ENCODE measurements around the gene HPSE2. TPM values are rescaled to one million over a fixed set of nuclear protein-coding genes. Genes with fewer than 3 reads are reported as not detected.

Gene HPSE2
- total RNA-seq, 2 donors from 2014 or later: 0.34 TPM; not detected in 1

DNA sequence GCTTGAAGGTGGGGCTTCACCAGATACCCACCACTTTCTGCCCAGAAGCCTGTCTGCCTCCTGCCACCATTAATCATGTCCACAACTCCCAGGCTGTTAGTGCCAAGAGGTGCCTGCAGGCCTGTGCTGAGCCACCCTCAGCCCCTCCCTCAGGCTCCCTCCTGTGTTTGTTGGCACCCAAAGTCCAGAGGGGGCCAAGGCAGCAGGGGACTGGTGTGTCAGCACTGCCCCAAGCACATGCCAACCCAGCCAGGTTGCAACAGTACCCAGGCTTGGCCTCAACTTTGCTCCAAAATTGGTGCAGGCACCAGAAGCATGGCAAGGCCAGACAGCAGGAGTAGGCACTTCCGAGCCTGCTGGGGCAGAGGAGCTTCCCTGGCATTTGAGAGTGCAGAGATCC is 111.3 kb downstream of the HPSE2 start:
- Mint-ChIP-seq H3K27ac (no peak overlapping the region), H3K27me3 (no peaks in the 10 kb centered on the region), H3K4me1 (no peaks in the 10 kb centered on the region), H3K36me3 (ENCODE audit: low read depth) (no peaks in the 10 kb centered on the region), H3K4me3 (no peak overlapping the region)
- DNase-seq (no peak), ATAC-seq (no peak)
- H3K9me3 ChIP-seq (ENCODE audit: control insufficient read depth, low read length, poor library complexity, severe bottlenecking): no peaks in the 10 kb centered on the region

DNA sequence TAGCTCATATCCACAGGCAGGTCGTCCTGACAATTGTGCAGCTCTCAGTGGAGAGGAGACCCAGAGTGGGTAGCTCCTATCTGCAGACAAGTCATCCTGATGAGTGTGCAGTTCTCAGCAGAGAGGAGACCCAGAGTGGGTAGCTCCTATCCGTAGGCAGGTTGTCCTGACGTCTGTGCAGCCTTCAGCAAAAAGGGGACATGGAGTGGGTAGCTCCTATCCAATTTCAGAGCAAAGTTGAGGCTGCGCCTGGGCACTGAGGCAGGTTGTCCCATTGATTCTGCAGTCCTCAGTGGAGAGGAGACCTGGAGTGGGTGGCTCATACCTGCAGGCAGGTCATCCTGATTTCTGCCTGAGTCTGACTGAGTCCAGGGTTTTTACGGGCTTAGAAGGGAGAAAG is 111.8 kb downstream of the HPSE2 start:
- Mint-ChIP-seq H3K4me3 (no peak overlapping the region), H3K27ac (no peak overlapping the region), H3K4me1 (no peaks in the 10 kb centered on the region), H3K36me3 (ENCODE audit: low read depth) (no peaks in the 10 kb centered on the region), H3K27me3 (no peaks in the 10 kb centered on the region)
- no peaks in the 10 kb centered on the region for H3K9me3 ChIP-seq (ENCODE audit: control insufficient read depth, low read length, poor library complexity, severe bottlenecking)
- ATAC-seq: no peak
- no peak for DNase-seq

DNA sequence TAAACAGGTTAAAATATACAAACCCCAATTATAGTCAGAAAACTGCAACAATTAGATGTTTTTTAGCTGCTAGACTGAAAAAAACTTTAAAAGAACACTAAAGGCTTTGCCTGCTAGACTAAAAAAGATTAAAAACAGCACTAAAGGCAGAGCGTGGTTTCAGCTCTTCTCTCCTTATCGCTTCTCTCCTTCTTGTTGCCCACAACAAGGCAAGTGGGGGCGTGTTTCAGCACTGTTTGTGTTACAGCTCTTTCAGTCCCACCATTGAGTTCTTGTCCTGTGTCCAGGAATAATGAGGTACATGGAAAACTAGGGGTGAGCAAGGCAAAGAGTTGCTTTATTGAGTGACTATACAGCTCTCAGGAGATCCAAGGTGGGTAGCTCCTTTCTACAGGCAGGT is 112.3 kb downstream of the HPSE2 start:
- DNase-seq (no peak), ATAC-seq (no peak)
- no peak overlapping the region for H3K4me3 Mint-ChIP-seq
- H3K4me1 Mint-ChIP-seq: no peaks in the 10 kb centered on the region
- H3K9me3 ChIP-seq (ENCODE audit: control insufficient read depth, low read length, poor library complexity, severe bottlenecking): no peaks in the 10 kb centered on the region
- no peaks in the 10 kb centered on the region for H3K36me3 Mint-ChIP-seq (ENCODE audit: low read depth)
- no peaks in the 10 kb centered on the region for H3K27me3 Mint-ChIP-seq
- no peak overlapping the region for H3K27ac Mint-ChIP-seq

DNA sequence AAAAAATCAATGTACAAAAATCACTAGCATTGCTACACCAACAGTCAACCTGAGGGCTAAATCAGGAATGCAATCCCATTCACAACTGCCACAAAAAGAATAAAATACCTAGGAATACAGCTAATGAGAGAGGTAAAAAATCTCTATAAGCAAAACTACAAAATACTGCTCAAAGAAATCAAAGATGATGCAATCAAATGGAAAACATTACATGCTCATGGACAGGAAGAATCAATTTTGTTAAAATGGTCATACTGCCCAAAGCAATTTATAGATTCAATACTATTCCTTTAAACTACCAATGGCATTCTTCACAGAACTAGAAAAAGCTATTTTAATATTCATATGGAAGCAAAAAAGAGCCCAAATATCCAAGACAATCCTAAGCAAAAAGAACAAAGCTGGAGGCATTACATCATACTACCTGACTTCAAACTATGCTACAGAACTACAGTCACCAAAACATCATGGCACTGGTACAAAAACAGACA is 116.3 kb downstream of the HPSE2 start:
- Mint-ChIP-seq H3K36me3 (ENCODE audit: low read depth) (no peaks in the 10 kb centered on the region), H3K27ac (no peak overlapping the region), H3K4me3 (no peak overlapping the region), H3K4me1 (no peaks in the 10 kb centered on the region), H3K27me3 (peaks cover 3% of the 10 kb centered on the region)
- ATAC-seq (no peak), DNase-seq (no peak)
- no peaks in the 10 kb centered on the region for H3K9me3 ChIP-seq (ENCODE audit: control insufficient read depth, low read length, poor library complexity, severe bottlenecking)

DNA sequence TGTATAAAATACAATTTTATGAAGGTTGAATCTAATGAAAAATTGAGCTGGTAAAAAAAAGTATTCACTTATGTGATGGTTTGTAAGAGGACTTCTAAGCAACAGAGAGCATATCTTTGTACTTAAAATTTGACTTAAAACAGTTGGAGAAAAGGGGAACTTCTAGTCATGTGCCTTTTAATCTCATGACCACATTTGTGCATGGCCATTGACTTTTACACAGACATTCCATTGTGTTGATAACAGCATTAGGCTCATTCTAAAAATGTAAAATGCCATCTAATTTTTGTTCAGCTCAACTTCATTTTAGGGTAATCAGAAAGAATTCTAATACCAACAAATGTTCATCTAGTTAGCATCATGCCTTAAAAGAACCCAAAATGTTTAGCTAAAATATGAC is 119.9 kb downstream of the HPSE2 start:
- Mint-ChIP-seq H3K4me1 (no peaks in the 10 kb centered on the region), H3K4me3 (no peak overlapping the region), H3K27me3 (peaks cover 6% of the 10 kb centered on the region), H3K27ac (no peak overlapping the region), H3K36me3 (ENCODE audit: low read depth) (no peaks in the 10 kb centered on the region)
- ATAC-seq (no peak), DNase-seq (no peak)
- H3K9me3 ChIP-seq (ENCODE audit: control insufficient read depth, low read length, poor library complexity, severe bottlenecking): no peaks in the 10 kb centered on the region

DNA sequence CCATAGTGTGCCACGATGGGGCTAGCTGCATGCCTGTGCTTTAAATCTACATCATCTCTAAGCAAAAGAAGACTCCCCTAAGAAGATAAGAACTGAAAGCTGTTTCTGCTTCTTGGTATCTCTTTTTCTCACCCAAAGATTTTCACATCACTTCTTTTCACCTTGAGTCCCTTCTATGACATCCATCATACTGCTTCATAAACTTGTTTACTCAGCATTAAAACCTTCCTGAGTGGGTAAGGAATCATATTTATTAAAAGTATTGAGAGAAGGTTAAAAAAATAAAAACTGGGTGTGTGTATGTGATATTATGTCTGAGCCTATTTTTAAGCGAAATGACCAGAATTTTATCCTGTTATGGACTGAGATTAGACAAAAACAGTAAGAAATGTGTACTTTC is 150.3 kb downstream of the HPSE2 start:
- Mint-ChIP-seq H3K36me3 (ENCODE audit: low read depth) (no peaks in the 10 kb centered on the region), H3K27ac (no peak overlapping the region), H3K27me3 (no peaks in the 10 kb centered on the region), H3K4me3 (no peak overlapping the region), H3K4me1 (no peaks in the 10 kb centered on the region)
- no peaks in the 10 kb centered on the region for H3K9me3 ChIP-seq (ENCODE audit: control insufficient read depth, low read length, poor library complexity, severe bottlenecking)
- no peak for ATAC-seq
- DNase-seq: no peak

DNA sequence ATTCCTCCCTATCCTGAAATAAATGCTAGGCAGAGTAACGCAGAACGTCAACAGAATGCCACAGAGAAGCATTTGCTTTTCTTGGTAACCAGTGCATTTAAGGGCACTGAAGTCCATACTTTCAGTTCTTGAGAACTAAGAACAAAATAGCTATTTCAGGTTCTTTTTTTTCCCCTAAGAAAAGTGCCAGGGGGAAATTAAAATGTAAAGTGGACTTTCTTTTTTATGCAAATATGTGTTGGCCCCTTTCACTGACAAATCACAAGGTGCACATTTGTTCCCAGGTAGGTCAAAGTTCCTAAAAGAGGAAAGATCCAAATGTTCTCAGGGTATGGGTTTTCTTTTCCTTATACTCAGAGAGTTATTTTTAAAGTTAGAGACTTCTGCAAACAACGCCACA is 151.5 kb downstream of the HPSE2 start:
- DNase-seq: no peak
- no peaks in the 10 kb centered on the region for H3K27me3 Mint-ChIP-seq
- ATAC-seq: no peak
- H3K4me1 Mint-ChIP-seq: no peaks in the 10 kb centered on the region
- no peaks in the 10 kb centered on the region for H3K36me3 Mint-ChIP-seq (ENCODE audit: low read depth)
- no peaks in the 10 kb centered on the region for H3K9me3 ChIP-seq (ENCODE audit: control insufficient read depth, low read length, poor library complexity, severe bottlenecking)
- H3K4me3 Mint-ChIP-seq: no peak overlapping the region
- no peak overlapping the region for H3K27ac Mint-ChIP-seq

DNA sequence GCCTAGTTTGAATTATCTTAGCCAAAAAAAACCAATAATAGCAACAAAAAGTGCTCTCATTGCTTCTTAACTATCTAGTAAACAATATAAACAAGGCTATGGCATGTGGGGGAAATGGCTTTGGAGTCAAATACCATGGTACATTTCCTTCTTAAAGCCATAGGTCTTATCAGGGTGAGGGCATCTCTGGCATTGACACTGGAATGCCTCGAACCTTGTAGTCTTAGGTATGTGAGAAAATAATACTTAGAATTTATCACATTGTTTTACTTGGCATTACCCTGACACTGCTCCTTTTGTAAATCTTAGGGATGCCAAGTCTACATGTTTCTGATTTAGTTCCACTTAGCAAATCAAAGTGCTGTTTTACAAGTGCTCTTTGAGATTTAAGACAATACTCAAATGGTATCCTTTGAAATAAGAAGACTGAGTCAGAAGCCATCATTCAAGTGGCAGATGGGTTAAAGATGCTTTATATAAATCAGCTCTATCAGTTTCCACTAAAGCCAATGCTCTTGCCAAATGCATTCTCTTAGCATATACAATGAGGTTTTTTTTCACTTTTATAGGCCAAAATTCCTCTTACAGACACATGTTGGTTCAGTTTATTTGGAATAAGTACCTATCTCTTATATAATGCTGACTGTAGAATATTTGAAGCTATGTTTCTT is 155.2 kb downstream of the HPSE2 start:
- no peaks in the 10 kb centered on the region for H3K9me3 ChIP-seq (ENCODE audit: control insufficient read depth, low read length, poor library complexity, severe bottlenecking)
- Mint-ChIP-seq H3K27me3 (no peaks in the 10 kb centered on the region), H3K36me3 (ENCODE audit: low read depth) (no peaks in the 10 kb centered on the region), H3K4me3 (no peak overlapping the region), H3K4me1 (no peaks in the 10 kb centered on the region), H3K27ac (no peak overlapping the region)
- ATAC-seq (no peak), DNase-seq (no peak)

DNA sequence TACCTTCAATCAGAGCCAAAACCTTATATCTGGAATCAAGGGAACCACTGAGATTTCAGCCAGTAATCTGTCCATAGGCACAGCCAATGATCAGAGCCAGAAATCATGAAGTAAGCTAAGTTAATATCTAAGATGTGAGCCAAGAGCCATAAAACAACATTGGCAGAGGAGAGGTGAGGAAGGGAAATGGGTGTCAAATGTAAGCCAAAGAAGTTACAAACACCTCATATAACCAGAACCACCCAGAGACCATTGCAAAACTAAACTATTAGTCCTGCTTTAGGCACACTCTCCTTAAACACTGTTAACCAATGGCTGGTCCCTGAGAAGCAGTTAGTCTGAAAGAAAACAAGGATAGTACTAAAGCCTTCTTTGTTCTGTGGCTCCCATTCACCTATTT is 173.1 kb downstream of the HPSE2 start:
- DNase-seq: no peak
- no peak overlapping the region for H3K27ac Mint-ChIP-seq
- no peak overlapping the region for H3K4me3 Mint-ChIP-seq
- no peaks in the 10 kb centered on the region for H3K9me3 ChIP-seq (ENCODE audit: control insufficient read depth, low read length, poor library complexity, severe bottlenecking)
- no peaks in the 10 kb centered on the region for H3K4me1 Mint-ChIP-seq
- no peak for ATAC-seq
- no peaks in the 10 kb centered on the region for H3K36me3 Mint-ChIP-seq (ENCODE audit: low read depth)
- no peaks in the 10 kb centered on the region for H3K27me3 Mint-ChIP-seq

DNA sequence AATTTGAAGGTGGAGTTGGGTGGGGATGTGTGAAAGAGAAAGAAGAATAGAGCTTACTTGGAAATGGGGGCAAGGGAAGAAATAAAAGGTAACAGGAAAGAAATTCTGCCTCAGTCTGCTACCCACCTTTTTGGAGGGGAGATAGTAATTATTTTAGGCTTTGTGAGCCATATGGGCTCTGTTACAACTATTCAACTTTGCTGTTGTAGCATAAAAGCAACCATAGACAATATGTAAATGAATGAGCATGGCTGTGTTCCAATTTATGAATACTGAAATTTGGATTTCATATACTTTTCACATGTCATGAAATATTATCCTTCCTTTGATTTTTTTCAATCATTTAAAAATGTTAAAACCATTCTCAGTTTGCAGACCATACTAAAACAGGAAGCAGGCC is 176.9 kb downstream of the HPSE2 start:
- no peak overlapping the region for H3K27ac Mint-ChIP-seq
- ATAC-seq (no peak), DNase-seq (no peak)
- no peaks in the 10 kb centered on the region for H3K4me1 Mint-ChIP-seq
- no peaks in the 10 kb centered on the region for H3K36me3 Mint-ChIP-seq (ENCODE audit: low read depth)
- no peaks in the 10 kb centered on the region for H3K9me3 ChIP-seq (ENCODE audit: control insufficient read depth, low read length, poor library complexity, severe bottlenecking)
- no peaks in the 10 kb centered on the region for H3K27me3 Mint-ChIP-seq
- H3K4me3 Mint-ChIP-seq: no peak overlapping the region

DNA sequence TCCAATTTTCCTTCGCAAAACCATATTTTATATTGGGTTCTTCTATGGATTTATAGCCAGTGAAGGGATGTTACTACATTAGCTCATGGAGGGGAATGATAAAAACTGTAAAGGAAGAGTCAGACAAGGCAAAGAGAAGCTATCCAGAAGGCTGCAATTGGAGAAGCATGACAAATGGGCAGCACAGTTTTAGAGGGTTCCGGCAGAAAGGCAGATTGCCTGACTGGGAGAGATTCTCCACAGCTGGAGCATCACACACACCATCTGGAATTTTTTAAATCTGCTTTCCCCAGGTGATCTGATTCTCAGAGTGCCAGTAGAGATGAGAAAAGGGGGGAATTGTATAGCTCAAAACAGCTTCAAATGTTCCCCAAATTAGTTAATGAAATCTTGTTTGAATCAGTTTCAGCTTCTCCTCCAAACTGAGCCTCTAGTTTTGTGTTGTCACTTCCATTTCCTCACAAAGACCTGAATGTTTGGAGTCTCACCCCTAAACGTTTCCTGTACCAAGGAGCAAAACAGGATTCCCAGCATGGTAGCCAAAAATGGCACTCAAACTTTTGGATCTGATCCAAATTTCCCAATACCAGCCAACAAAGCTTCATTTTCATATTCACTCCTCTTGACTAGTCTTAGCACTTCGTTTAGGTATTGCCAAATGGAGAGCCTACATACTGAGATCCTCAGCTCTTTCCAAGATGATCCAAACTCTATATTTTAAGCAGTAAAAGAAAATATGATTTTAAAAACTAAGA is 177.5 kb downstream of the HPSE2 start:
- Mint-ChIP-seq H3K27ac (no peak overlapping the region), H3K4me1 (no peaks in the 10 kb centered on the region), H3K4me3 (no peak overlapping the region), H3K27me3 (no peaks in the 10 kb centered on the region), H3K36me3 (ENCODE audit: low read depth) (no peaks in the 10 kb centered on the region)
- no peak for ATAC-seq
- no peak for DNase-seq
- H3K9me3 ChIP-seq (ENCODE audit: control insufficient read depth, low read length, poor library complexity, severe bottlenecking): no peaks in the 10 kb centered on the region

DNA sequence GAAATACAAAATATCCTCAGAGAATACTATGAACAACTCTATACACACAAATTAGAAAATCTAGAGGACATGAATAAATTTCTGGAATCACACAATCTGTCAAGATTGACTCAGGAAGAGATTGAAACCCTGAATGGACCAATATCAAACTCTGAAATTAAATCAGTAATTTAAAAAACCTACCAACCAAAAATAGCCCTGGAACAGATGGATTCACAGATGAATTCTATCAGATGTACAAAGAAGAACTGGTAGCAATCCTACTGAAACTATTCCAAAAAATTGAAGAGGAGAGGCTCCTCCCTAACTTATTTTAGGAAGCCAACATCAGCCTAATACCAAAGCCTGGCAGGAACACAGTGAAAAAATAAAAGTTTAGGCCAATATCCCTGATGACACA is 190.0 kb downstream of the HPSE2 start:
- no peak for ATAC-seq
- Mint-ChIP-seq H3K4me3 (no peak overlapping the region), H3K27me3 (no peaks in the 10 kb centered on the region), H3K4me1 (no peaks in the 10 kb centered on the region), H3K36me3 (ENCODE audit: low read depth) (no peaks in the 10 kb centered on the region), H3K27ac (no peak overlapping the region)
- H3K9me3 ChIP-seq (ENCODE audit: control insufficient read depth, low read length, poor library complexity, severe bottlenecking): no peaks in the 10 kb centered on the region
- DNase-seq: no peak

DNA sequence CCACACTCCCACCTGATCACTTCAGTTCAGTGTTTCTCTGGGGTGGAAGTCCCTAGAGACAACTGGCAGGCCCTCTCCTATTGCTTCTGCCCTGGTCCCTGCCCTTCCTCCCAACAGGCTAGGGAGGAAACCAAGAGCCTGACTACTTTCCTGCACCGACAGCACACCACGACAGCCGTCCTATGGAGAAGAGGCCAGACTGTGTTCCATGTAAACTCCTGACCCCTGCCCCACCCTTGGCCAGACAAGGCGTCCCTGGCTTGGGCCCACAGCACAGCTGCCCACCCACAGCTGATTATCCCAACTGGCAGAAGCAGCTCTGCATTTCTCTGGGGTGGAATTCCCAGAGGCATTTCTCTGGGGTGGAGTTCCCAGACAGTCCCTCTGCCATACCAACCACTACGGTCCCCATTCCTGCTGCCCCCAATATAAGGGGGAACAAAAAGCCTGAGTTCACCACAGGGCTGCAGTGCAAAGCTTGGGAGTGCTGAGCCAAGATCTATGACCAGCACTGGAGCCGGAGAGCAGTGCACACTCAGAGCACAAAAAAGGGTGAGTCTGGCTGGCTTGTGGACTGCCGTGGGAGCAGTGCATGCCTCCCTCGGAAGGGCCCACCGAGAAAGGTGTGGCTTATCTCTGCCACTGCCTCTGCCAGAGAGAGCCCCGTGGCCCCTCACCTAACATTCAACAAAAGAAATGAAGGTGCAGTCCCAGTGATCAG is 193.4 kb downstream of the HPSE2 start:
- H3K9me3 ChIP-seq (ENCODE audit: control insufficient read depth, low read length, poor library complexity, severe bottlenecking): no peaks in the 10 kb centered on the region
- Mint-ChIP-seq H3K27me3 (no peaks in the 10 kb centered on the region), H3K4me3 (no peak overlapping the region), H3K27ac (no peak overlapping the region), H3K36me3 (ENCODE audit: low read depth) (no peaks in the 10 kb centered on the region), H3K4me1 (no peaks in the 10 kb centered on the region)
- DNase-seq: no peak
- ATAC-seq: no peak
